PC-9 (cell line): ENCODE measurements around the gene CNTNAP2. TPM values are rescaled to one million over a fixed set of nuclear protein-coding genes. Genes with fewer than 3 reads are reported as not detected.
A peak's percentile ranks its signal among the peaks of the same experiment; 100 is the strongest.

ENCODE experiments used
- BruUV-seq: library from RNA; stranded (reverse); fragments of 400-500 nt; replicated peaks from 2 replicates; lab custom pipeline; 2021; lab: Mats Ljungman, UMichigan
- CTCF ChIA-PET: fragments of 300-600 bp; sonication (Branson Sonifier 250); formaldehyde crosslinking; loops from one replicate; lab custom pipeline; 2022; ENCODE audit warnings: antibody characterized with exemption; lab: Charles Lee
- POLR2A ChIA-PET: fragments of 300-600 bp; sonication (Branson Sonifier 250); formaldehyde crosslinking; loops from one replicate; lab custom pipeline; 2022; ENCODE audit warnings: antibody characterized with exemption; ENCODE audit not compliant: unreplicated experiment; lab: Charles Lee
- DNase-seq, 2 experiments: peaks; one replicate each; pipeline versions ENCODE4 v3.0.0 to v3.0.0-alpha.2; 2015 to 2022; ENCODE audit warnings: mixed read lengths in 1 of 2
- H2AFZ ChIP-seq: fragments of 200-600 bp; sonication (generic); 2 replicates; pipeline ENCODE4 v1.8.1; 2017; ENCODE audit warnings: antibody characterized with exemption
- H3F3A ChIP-seq: fragments of 200-600 bp; sonication (generic); 2 replicates; pipeline ENCODE4 v1.8.1; 2017; ENCODE audit warnings: antibody characterized with exemption, mild to moderate bottlenecking, low read depth; ENCODE audit not compliant: insufficient read depth
- H3K27ac ChIP-seq: fragments of 200-600 bp; sonication (generic); 2 replicates; pipeline ENCODE4 v1.6.1; 2016; ENCODE audit warnings: mixed run types
- H3K27me3 ChIP-seq: fragments of 200-600 bp; sonication (generic); 2 replicates; pipeline ENCODE4 v1.6.1; 2016; ENCODE audit warnings: low read depth, mixed run types; ENCODE audit not compliant: insufficient read depth
- H3K36me3 ChIP-seq: fragments of 200-600 bp; sonication (generic); 2 replicates; pipeline ENCODE4 v1.6.1; 2016; ENCODE audit warnings: low read depth, mixed run types
- H3K4me1 ChIP-seq: fragments of 200-600 bp; sonication (generic); replicated peaks from 2 replicates; pipeline ENCODE4 v1.6.1; 2016; ENCODE audit warnings: mixed run types; ENCODE audit not compliant: insufficient read depth
- H3K4me2 ChIP-seq: fragments of 200-600 bp; sonication (generic); 2 replicates; pipeline ENCODE4 v1.6.1; 2017; ENCODE audit warnings: mixed run types
- H3K4me3 ChIP-seq: fragments of 200-600 bp; sonication (generic); 2 replicates; pipeline ENCODE4 v1.6.1; 2016; ENCODE audit warnings: mixed run types
- H3K79me2 ChIP-seq: fragments of 200-600 bp; sonication (generic); 2 replicates; pipeline ENCODE4 v1.6.1; 2017; ENCODE audit warnings: low read depth, mixed run types
- H3K9me2 ChIP-seq: fragments of 200-600 bp; sonication (generic); 2 replicates; pipeline ENCODE4 v1.8.1; 2017; ENCODE audit warnings: mild to moderate bottlenecking; ENCODE audit not compliant: insufficient read depth
- H3K9me3 ChIP-seq: fragments of 200-600 bp; sonication (generic); 2 replicates; pipeline ENCODE4 v1.8.1; 2016; ENCODE audit warnings: low read depth; ENCODE audit not compliant: insufficient read depth
- H4K20me1 ChIP-seq: fragments of 200-600 bp; sonication (generic); 2 replicates; pipeline ENCODE4 v1.8.1; 2017; ENCODE audit not compliant: insufficient read depth
- CTCF ChIP-seq: fragments of 200-600 bp; sonication (generic); conservative IDR thresholded peaks from 2 replicates; pipeline ENCODE4 v1.6.1; 2017; ENCODE audit warnings: mixed run types, antibody characterized with exemption, mild to moderate bottlenecking, moderate library complexity
- EZH2 ChIP-seq: fragments of 200-600 bp; sonication (generic); IDR thresholded peaks from 2 replicates; pipeline ENCODE4 v1.8.0; 2017; ENCODE audit warnings: antibody characterized with exemption, low read depth
- intact Hi-C: fragments of 100-400 bp; cut with micrococcal nuclease; formaldehyde crosslinking; loops from one replicate; pipeline ENCODE4 v1.10.0; 2022; ENCODE audit not compliant: unreplicated experiment
- total RNA-seq: library from RNA; stranded (reverse); gene quantifications from 2 replicates; pipeline ENCODE4 v1.2.3, GENCODE V29; 2021

CNTNAP2 gene
- total RNA-seq, 1 experiment from 2014 or later: not detected

GRCh38 chr7:148041156-148041555 is 1924.6 kb downstream of the CNTNAP2 start:
- POLR2A ChIA-PET: no interaction called here
- no peak for TF ChIP-seq EZH2
- no peak for TF ChIP-seq CTCF
- CTCF ChIA-PET: no interaction called here

GRCh38 chr7:148042935-148043631 is 1926.5 kb downstream of the CNTNAP2 start:
- POLR2A ChIA-PET: no interaction called here
- CTCF ChIA-PET: no interaction called here
- intact Hi-C loops: no loop called here

More at GRCh38 chr7:148041156-148041555, 1924.6 kb downstream of the CNTNAP2 start:
- Histone ChIP-seq H3K4me2 (no peak overlapping the region), H3K79me2 (no peaks in the 10 kb centered on the region), H3K4me1 (no peaks in the 10 kb centered on the region), H3K27ac (no peak overlapping the region), H3K9me2 (no peaks in the 10 kb centered on the region; the same call in 1 of the 2 replicates), H3K4me3 (no peak overlapping the region), H3K36me3 (no peaks in the 10 kb centered on the region), H3K27me3 (no peaks in the 10 kb centered on the region), H3K9me3 (no peaks in the 10 kb centered on the region), H3F3A (no peaks in the 10 kb centered on the region), H2AFZ (no peak overlapping the region), H4K20me1 (no peaks in the 10 kb centered on the region)
- BruUV-seq: no TSS peak
- DNase-seq: no peak
- intact Hi-C loops: no loop called here

GRCh38 chr7:148044173-148044572 is 1927.6 kb downstream of the CNTNAP2 start:
- no peaks in the 10 kb centered on the region for H3K79me2 ChIP-seq
- no TSS peak for BruUV-seq
- ChIA-PET CTCF (no interaction called here), POLR2A (no interaction called here)
- 0 out of 2 replicates have a peak overlapping the region, but pooled peaks have one; percentile 53 for H3K4me2 ChIP-seq
- H3K4me1 ChIP-seq: no peaks in the 10 kb centered on the region
- no peak overlapping the region for H2AFZ ChIP-seq
- DNase-seq: no peak
- TF ChIP-seq EZH2 (no peak), CTCF (no peak)
- no peak overlapping the region for H3K4me3 ChIP-seq
- no peaks in the 10 kb centered on the region for H3K9me3 ChIP-seq
- H3K27me3 ChIP-seq: no peaks in the 10 kb centered on the region
- intact Hi-C loops: no loop called here
- H3K9me2 ChIP-seq: no peaks in the 10 kb centered on the region; the same call in 1 of the 2 replicates
- H3K36me3 ChIP-seq: no peaks in the 10 kb centered on the region
- H3K27ac ChIP-seq: no peak overlapping the region
- H4K20me1 ChIP-seq: no peaks in the 10 kb centered on the region
- no peaks in the 10 kb centered on the region for H3F3A ChIP-seq

More at GRCh38 chr7:148042935-148043631, 1926.5 kb downstream of the CNTNAP2 start:
- Histone ChIP-seq H3K4me2 (no peak overlapping the region), H3K79me2 (no peaks in the 10 kb centered on the region), H3K4me3 (no peak overlapping the region), H3K9me2 (no peaks in the 10 kb centered on the region; the same call in 1 of the 2 replicates), H4K20me1 (no peaks in the 10 kb centered on the region), H3K27me3 (no peaks in the 10 kb centered on the region), H3K27ac (no peak overlapping the region), H3K36me3 (no peaks in the 10 kb centered on the region), H3K4me1 (no peaks in the 10 kb centered on the region), H3F3A (no peaks in the 10 kb centered on the region), H2AFZ (no peak overlapping the region), H3K9me3 (no peaks in the 10 kb centered on the region)
- DNase-seq: no peak
- TF ChIP-seq EZH2 (no peak), CTCF (no peak)
- no TSS peak for BruUV-seq
